Activated CD4-positive, alpha-beta T cell treated with anti-CD3 and anti-CD28 coated beads, Interleukin-2, amount 50 U/mL, for 24 hours (primary cell): Measurements from ENCODE around the gene NUAK2.

Experiments
- DNase-seq, 2 donors: peaks; one replicate each; pipeline ENCODE4 v3.0.0-alpha.2; 2020; ENCODE audit warnings: low read depth in 1 of 2, low spot score in 1 of 2

NUAK2 gene

DNA sequence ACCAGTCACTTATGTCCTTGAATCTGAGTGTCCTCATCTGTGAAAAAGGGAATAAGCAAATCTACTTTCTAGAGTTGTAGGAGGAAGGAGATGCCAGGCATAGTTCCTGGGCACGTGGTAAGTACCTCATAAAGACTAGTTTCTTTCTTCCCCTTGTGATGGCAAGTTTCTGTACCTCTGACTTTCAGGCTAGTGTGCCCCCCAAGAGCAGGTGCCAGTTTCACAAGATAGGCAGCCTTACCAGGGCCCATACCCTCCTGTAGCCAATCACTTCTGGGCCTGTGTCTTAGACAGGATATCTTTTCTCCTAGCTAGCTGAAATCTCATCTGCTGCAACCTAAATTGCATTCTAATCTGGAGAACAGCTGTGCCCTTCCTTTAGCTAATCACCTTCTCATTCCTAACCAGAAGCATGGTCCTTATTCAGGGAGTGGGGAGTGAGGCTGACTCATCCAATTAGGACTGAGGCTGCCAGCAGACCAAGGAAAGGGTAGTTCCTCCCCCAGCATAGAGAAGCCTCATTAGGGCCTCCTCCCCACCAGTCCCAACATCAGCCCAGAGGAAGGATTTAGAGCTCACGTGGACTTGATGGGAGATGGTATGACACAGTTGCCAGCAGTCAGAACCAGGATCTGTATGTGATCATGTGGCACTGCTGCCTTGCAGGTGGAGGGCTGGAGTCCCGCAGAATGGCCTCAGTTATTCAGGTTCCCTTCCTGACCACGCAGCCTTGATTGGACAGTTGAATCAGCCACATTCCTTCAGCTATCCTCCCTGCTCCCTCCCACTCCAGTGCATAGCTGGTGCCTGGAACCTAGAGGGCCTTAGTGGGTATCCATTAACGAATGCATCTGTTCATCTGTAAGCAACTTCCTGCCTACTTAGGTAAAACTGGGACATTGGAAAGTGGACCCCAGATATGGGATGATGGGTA lies 27.3 kb upstream of the NUAK2 start:
- no peak for DNase-seq

DNA sequence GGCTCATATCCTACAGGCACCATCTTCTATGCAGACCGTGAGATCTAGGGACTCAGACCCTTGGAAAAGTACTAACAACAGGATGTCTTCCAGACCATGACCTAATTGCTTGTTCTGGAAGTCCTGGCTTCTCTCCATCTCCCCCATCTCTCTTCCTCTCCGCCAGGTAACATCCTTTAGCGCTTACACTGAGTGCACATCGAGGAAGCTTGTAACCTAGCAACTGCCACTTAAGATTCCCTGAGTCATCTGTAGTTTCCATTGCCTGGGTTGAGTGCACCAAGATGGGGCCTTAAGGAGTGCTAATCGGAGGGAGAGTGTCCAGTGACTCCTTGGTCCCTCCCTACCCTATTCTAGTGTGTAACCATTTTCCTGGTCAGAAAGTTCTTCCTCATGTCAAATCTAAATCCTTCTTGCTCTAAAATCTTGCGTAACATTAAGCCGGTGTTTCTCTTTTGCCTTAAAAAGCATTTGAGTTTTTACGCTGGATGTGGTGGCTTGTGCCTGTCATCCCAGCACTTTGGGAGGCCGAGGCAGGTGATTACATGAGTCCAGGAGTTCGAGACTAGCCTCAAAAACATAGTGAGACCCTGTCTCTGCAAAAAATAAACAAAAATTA lies 25.5 kb upstream of the NUAK2 start:
- no peak for DNase-seq

DNA sequence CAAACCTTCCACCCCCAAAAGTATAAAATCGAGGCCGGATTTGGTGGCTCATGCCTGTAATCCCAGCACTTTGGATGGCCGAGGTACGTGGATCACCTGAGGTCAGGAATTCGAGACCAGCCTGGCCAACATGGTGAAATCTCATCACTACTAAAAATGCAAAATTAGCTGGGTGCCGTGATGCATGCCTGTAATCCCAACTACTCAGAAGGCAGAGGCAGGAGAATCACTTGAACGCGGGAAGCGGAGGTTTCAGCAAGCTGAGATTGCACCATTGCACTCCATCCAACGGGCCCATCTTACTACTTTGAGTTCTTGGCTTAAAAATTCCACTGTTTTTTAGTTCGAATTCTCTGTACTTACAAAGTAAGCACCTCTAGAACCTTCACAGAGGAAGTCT lies 24.2 kb upstream of the NUAK2 start:
- DNase-seq = no peak

DNA sequence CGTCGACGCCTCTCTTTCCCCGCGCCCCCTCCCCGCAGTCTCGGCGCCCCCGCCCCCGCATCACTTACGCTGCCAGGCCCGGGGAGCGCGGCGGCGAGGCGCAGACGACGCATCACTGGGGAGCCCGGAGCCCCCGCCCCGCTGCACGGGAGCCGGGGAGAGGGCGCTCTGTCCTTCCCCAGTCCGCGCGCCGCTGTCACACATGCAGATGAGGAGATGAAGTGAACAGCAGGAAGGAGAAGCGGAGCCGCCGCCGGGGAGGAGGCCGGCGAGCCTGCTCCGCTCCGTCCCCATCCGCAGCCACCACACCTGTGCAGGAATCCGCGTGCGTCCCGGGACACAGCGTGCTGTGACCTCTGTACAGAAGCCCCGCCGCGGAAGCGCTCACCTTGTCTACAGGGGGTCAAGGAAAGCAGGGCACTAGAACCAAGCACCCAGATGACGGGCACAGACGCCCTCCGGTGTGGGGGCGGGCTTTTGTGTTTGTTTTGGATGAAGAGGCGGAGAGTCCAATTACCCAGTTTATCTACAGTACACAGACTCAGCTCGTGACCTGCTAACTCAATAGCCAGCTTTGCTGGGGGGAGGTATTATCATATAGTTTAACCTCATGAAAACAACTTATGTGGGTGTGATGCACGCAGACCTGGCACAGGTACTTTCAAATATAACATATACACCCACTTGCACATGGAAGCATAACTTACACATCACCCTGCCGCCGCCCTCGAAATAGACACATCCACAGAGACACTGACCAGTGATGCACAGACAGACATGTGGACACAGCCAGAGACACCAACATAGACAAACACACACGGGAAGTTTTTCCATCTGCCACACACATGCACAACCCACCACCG lies 22.8 kb upstream of the NUAK2 start:
- peak; percentile 19 to 26 for DNase-seq

DNA sequence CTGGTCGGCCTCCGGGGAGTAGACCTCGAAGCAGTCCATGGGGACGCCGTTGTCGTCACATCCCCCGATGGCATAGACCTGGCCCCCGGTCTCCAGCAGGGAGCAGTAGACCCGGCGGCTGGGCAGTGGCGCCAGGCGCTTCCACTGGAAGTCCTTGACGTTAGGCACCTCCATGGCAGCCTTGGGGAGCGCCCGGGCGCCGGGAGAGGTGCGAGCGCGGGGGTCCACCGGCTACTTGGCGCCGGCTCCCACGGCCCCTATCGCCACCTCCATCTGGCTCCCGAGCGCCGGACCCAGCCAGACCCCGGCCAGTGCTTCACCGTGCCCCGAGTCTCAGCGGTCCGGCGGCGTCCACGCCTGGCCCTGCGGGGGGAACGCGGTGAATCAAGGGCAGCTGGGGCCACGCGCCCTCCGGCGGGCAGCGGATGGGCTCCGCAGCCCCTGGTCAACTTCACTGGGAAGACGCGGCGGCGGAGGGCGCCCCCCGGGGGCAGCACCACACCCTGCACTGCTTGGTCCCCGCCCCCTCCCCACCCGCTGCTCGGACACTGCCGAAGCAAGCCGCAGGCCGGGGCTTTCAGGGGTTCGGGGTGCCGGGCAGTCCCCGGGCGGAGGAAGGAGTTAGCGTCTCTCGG lies 22.0 kb upstream of the NUAK2 start:
- no peak for DNase-seq

DNA sequence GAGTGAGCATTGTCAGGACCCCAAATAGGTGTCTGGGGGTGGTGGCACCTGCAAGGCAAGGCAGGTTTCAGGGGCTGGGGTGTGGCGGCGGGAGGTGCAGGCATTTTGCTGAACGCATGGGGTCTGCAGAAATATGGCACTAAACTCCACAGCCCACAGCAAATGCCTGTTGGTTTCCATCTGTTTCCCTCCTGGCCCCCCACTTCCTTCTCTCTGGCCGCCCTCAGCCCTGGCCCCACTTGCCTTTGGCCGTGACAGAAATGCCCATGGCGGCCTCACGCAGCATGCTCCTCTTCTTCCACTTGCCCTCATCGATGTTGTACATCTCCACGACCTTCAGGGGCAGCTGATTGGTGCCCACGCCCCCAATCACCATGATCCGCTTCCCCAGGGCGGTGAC lies 21.4 kb upstream of the NUAK2 start:
- no peak for DNase-seq

DNA sequence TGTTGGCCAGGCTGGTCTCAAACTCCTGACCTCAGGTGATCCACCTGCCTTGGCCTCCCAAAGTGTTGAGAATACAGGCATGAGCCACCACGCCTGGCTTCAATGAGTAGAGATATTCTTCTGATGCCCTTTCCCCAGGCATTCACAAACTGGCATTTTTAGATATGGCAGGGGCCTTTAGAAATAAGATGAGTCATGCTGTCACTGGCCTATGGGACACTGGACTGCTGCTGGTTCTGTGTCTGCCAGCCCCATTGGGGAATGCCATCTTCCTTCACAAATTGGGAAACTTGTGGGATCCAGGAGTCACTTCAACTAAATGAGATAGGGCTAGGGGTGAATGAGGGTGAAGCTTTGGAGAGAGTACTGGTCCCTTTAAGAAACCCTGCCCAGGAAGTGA lies 19.1 kb upstream of the NUAK2 start:
- DNase-seq = no peak

DNA sequence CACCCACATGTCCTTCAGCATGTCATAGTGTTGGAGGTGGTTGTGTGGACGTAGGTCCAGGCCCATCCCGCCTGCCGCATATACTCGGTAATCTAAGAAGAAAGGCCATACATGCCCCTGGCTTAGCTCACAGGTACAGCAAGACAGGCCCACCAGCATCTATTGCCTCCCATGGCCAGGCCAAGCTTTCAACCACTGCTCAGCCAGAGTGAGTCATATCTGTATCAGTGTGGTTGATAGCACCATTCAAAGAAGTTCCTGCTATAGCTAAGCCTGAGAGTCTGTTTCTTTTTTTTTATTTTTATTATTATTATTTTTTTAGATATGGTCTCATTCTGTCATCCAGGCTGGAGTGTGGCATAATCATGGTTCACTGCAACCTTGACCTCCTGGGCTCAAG lies 18.2 kb upstream of the NUAK2 start:
- DNase-seq = no peak

DNA sequence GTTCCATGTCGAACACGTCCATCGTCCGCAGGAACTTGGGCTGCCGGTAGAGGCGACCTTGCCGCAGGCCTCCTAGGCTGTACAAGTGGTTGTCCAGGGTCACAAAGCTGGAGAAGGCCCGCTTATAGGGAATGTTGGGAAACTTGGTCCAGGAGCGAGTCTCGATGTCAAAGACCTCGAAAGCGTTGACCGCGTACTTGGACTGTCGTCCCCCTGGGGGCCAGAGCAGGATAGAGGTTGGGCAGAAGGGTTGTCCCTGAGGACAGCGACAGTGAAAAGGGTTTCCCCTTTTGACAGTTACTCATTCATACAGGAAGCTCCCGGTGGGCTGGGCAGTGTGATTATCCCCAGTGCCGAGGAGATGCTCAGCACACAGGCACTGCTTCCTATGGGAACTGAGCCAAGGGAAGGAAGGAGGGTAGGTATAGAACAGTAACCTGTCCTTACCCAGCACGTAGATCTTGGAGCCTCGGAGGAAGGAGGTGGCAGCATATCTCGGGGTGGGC lies 17.7 kb upstream of the NUAK2 start:
- DNase-seq = no peak

DNA sequence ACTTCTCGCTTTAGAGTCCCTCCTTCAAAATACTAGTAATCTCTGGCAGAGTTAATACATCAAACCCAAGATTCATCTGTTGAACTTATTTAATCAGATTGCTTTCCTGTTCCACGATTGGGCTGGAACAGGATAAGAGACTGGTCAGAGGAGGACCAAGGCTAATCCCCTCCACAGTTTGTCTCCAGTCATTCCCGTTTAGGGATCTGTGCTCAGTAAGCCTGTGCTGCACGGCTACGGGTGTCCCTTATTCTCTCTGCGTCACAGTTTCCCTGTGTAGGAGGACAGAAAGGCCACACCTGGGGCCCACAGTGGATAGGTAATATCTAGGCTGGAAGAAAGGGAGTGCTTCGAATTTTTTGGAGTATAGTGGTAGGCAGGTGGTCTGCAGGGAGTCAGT lies 16.5 kb upstream of the NUAK2 start:
- no peak for DNase-seq

DNA sequence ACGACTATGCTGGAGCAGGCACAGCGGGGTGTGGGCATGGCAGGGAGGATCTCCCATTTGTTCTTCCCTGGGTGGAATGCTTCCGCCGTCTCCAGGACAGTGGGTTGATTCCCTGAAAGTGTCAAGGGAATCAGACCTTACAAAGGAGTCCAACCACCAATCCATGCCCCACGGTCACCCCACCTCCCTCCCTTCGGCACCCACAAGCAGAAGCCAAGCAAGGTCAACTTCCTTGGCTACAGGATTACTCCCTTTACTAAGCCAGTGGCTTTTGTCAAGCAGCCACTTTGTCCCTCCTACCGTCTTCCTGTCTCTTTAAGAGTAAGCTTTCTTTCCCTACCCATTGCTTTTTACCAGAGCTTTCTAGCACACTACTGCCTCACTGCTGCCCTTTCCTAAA lies 15.9 kb upstream of the NUAK2 start:
- DNase-seq = no peak

DNA sequence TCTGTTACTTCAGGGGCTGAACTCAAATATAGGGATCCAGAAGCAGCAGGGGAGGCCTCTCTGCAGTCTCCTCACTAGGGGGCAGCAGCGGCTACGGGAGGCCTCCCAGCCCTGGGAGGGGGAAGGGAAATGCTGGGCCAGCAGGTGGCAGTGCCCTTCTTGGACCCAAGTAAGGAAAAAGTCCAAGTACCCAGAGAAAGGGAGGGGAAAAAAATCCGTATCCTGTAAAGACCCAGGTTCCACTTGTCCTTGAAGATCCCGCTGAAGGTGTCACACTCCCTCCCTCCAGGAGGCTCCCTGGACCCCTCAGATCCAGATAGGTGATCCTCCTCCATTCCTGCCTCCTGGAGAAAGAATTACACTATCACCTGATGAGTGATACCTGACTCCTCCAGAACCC lies 14.1 kb upstream of the NUAK2 start:
- peak; percentile 54 to 65 for DNase-seq

DNA sequence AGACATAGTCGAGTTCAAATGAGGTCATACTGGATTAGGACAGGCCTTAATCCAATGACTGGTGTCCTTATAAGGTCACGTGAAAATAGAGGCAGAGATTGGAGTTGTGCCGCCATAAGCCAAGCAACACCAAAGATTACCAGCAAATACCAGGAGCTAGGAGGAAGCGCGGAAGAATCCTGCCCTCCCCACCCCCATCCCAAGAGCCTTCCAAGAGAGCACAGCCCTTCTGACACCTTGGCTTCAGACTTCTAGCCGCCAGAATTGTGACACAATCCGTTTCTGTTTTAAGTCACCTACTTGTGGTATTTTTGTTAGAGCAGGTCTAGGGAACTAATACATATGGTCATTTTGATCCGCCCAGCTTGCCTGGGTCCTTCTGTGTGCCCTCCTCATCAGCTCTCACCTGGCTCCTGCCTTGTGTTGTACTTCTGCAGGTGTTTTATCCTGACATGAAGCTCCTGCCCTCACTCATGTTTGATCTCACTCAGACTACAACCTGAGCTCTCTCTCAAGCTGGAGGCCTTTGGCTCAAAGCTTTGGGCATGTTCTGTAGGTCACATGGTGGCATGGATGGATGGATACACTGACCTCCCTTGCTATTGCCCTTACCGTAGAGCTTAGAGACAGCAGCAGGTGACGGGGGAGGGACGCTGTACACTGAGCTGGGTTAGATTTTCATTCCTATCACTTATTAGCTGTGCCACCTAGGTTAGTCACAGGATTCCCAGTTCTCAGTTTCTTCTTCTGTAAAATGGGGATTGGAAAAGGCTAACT lies 10.7 kb upstream of the NUAK2 start:
- no peak for DNase-seq

DNA sequence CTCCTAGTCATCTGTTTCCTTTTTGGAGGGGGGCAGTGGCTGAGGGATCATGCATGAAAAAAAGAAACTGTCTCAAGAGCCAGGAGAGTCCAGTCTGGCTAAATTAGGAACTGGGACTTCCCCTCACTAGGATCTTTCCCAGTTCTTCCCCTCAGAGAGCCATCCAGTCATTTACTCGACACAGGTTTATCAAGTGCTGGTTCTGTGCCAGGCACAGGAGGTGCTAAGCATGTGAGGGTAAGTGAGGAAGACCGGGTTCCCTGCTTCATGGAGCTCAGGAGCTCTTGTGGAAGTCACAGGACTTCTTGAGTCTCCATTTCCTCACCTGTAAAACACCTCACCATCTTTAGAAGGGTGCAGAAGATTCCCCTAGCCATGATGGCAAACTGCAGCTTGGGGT lies 8.6 kb upstream of the NUAK2 start:
- DNase-seq = no peak

DNA sequence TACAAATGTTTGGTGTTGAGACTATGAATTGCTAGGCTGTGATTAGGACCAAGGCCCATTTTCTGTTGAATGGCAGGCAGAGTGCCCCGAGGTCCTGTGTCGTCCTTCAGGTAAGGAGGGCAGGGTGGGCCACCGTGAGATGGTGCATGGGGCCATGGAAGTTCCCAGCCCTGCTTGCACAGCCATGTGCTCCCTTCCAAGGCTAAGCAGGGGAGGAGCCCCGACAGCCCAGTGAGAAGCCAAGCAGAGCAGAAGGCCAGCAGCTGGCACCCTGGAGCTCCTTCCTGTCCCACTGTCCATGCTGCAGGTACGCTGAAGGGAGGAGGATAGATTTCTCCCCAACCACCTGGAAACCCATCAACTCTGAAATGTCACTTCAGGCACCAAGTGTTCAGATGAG lies 8.2 kb upstream of the NUAK2 start:
- no peak for DNase-seq

DNA sequence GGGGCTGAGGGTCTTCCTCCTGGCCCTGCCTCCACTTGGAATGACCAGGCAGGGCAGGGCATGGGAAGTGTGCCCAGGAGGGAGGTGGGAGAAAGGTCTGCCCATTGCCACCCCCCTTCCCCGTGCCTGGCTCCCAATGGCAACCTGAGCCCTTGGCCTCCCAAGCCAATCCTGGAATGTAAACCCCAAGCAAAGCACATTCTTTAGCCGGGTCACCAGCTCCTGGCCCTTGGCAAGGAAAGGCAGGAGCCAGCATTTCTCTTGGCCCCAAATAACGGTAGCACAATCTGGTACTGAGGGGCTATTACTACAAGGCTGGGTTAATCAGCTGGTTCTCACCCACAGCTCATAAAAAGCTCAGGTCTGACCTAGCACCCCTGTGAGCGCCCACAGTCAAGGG lies 6.9 kb upstream of the NUAK2 start:
- DNase-seq = no peak

DNA sequence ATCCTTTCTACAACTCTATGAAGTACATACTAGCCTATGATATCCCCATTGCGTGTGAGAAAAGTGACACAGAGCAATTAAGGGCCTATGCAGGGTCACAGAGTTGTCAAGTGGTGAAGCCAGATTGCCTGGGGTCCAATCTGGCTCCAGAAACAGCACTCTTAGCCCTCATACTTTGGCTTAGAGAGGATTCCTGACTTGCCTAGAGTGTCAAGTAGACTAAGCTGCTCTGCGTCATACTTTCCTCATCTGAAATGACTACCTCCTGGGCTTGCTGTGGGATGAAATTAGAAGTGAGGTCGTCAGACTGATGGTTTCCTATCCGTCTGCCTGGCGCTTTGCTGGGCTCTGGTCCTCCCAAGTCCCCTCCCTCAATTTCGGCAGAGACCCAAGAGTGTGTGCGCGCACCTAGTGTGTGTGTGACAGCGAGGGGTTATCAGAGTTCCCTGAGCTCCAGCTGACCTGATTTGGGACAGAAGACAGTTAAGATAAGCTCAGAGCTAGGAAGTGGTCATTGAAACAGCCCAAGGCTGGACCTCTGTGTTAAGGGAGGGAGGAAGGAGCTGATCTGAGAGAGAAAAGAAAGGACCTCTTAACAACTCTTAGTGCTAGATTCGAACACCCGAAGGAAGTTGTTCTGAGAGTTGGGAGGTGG lies 5.4 kb upstream of the NUAK2 start:
- no peak for DNase-seq

DNA sequence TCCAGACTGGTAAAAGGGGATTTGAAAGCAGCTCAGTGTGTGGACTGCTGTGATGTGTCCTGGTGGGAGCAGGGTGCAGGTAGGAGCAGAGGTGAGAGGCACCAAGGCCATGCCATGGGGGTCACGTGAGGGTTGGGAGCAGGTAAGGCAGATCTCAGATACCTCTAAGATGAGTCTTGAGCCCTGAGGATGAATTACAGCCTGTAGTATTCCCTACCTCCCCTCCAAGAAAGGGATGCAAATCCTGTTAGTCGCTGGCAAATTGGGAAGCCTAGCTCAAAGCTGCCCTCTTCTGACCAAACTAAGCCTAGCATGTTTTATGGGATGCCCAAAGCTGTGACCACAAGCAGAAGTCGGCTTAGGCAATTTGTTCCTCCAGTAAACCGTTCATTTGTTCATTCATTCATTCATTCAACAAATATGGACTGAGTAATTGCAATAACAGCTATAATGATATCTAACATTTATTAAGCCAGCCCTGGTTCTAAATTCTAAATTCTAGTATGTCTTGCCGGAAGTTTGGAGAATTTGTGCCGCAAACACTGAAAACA lies 3.9 kb upstream of the NUAK2 start:
- DNase-seq = peak in 1 of 2 donors; percentile 55

DNA sequence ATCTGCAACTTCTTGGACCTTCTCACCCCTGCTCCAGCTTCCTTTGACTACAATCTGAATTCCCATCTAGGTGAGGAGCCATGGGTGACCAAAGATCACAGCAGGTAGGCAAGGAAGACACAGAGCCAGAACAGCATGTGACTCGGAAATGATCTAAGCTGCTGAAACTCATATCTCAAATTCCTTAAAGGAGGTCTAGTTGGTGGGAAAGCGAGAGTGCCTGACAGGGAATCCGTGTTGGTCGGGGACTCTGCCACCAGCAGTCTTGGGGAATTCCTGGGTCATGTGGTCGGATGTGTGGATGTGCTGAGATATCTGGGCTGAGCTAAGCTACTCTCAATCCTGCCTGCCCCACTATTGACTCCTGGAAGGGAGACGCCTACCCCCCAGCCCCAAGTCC lies 3.2 kb upstream of the NUAK2 start:
- DNase-seq = no peak

DNA sequence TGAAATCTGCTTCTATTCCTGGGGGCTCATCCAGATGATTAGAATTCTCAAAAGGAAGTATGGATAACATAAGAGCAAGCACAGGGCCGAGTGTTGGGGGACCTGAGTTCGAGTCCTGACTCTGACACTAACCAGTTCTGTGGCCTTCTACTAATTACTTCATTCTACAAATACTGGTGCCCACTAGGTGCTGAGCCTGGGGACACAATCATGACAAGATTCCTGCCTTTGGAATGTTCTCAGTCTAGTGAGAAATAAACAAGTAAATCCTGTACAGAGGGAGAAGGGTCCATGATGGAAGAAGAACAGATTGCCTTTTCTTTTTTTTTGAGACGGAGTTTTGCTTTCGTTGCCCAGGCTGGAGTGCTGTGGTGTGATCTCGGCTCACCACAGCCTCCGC lies 2.2 kb upstream of the NUAK2 start:
- no peak for DNase-seq
